ENCODE results near the gene RAP1GAP2.
"Not testable (repeated sequence)": the region's sequence is repeated elsewhere in the genome, so short reads cannot be mapped to it uniquely, and the experiment has no call there.

RAP1GAP2 gene

DNA sequence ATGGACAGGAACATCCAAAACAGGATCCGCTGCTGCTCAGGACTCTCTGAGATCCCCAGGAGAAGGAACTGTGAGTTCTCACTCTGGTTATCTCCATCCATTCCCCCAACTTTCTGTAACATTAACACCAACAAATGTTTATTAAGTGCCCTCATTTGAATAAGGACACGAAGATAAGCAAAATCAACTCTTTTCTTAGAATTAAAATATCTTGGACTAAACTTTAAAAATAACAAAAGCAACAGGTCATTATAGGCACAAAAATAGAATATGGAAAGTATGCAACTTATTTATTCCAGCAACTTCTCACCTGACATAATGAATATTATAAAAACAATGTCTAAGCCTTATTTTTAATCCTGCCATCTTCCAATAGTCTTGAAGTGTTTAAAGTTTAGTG is 267.3 kb downstream of the RAP1GAP2 start, which contains the start of gene OR1D5:
Gene OR1D5 (minus strand): TSS at position 101 of the 400 bp plus-strand sequence. CDS start 0 bp downstream, at position 101.
- not testable (repeated sequence) for DNase-seq

DNA sequence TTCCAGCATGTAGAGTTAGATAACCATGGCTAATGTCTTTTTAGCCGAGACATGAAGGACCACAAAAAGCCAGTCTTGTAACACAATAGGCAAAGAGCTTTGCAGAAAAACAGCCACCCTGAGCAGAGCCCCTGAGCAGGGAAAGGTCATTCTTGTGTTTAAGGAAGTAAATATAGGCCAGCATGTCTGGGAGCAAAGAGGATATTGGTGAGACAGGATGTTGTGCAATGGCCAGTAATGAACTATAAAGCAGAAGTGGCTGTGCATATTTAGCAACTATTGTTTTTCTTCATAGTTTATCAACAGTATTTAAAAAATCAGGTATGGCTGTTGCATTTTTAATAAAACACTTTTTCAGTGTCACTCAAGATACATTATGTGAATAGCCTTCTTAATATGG is 269.0 kb downstream of the RAP1GAP2 start:
- not testable (repeated sequence) for DNase-seq

DNA sequence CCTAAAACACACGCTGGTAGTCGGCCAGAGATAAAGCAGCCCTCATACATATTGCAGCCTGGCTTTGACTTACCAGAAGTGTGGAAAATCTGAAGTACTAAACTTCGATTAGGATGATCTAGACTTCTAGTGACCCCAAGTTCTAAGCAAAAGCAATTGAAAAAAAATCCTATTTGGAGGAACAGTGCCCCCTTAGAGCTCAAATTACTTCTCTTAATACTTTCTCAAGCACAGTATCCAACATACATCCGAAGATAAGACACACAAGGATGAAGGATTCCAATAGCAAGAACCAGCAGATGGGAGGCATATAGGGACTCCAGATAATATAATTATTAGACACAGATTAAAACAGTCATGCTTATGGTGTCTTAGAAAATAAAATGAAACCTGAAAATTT is 277.6 kb downstream of the RAP1GAP2 start:
- not testable (repeated sequence) for DNase-seq

All from NCI-H1436 (cell line).